GM21576 (cell line): ENCODE results near the gene LHX4.
"Not testable (repeated sequence)": the region's sequence is repeated elsewhere in the genome, so short reads cannot be mapped to it uniquely, and the experiment has no call there.

Experiments
- ATAC-seq: cut with Tn5 transposase; IDR thresholded peaks from one replicate; pipeline ENCODE4 v1.9.1; 2021; ENCODE audit warnings: mild to moderate bottlenecking, moderate library complexity; ENCODE audit not compliant: unreplicated experiment

The LHX4 gene

GRCh38 chr1:180196436-180197003 is 33.5 kb upstream of the LHX4 start:
- no peak for ATAC-seq

DNA sequence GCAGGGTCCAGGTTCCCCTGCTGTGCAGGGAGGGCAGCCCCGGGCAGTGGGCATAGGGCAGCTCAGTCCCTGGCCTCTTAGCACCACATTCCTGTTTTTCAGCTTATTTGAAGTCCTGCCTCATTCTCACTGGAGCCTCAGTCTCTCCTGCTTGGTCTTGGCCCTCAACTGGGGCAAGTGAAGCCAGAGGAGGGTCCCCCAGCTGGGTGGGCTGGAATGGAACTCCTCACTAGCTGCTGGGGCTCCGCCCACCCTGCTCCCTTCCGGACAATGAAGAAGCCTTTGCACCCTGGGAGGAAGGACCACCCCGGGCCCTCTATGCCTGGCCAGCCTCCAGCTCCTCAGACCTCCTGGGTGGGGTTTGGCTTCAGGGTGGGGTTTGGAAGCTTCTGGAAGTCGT is 32.8 kb upstream of the LHX4 start:
- ATAC-seq = no peak

- no peak for ATAC-seq
Measured at GRCh38 chr1:180198196-180198595, 31.9 kb upstream of the LHX4 start.

DNA sequence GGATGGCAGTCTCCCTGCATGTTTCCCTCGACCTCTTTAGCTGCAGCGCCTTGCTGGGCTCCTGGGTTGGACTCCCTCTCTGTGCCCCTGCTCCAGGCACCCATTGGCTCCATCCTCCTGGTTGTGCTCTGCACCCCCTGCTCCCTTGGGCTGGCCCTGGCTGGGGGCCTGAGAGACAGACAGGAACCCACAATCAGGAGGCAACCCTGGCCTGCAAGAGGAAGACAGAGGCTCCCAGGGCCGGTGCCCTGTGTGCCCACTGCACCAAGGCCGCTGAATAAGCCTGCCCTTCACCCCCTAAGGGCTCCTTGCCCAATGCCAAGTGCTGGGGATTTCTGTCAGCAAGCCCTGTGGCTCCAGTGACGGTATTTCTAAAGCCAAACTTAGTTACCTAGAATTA is 31.5 kb upstream of the LHX4 start:
- no peak for ATAC-seq

DNA sequence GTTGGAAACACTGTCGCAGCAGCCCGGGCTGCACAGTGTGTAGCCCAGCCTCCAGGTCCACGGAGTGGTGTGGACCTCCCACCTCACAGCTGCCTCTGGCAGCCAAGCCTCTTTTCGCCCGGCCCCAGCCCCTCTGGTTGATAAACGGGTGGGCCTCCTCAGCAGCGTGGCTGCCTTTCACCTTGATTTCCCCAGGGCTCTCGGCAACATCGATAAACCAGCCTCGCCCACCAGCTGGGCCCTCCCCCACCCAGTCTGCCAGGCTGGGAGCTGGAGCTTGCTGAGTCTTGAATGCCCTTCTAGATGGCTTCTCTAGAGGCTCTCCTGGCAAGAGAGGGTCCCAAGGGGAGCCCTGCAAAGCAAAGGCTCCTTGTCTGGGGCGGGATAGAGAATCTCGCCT is 31.0 kb upstream of the LHX4 start:
- no peak for ATAC-seq

DNA sequence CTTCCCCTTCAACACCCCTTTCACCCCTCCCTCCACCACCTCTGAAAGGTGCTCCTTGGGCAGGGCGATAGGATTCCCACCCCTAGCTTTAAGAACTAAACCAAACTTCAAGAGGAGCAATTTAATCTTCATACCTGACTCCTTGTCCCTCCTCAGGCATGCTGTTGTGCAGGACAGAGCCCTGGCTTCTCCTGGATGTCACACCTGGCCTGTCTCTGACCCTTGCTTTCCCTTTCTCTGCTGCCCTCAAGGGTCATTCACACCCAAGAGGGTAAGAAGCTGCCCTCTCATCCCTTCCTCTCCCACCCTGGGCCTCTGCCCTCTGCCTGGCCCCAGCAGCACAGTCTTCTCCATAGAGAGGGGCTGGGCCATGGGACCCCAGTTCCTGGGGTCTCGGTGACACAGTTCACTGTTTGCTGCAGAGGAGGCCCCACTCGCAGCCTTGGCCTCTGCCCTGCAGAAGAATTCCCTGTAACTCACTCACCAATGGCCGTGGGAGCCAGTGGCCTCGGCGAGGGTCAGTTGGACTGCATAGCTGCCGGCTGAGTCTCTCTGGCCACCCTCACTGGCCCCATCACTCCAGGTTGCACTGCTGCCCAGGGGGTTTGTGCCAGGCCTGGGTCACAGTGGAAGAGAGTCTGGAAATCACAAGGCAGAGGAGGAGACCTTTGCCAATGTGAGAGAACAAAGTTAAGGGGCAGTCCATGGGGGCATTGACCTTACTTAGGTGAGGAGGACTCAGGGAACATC is 28.4 kb upstream of the LHX4 start:
- no peak for ATAC-seq

DNA sequence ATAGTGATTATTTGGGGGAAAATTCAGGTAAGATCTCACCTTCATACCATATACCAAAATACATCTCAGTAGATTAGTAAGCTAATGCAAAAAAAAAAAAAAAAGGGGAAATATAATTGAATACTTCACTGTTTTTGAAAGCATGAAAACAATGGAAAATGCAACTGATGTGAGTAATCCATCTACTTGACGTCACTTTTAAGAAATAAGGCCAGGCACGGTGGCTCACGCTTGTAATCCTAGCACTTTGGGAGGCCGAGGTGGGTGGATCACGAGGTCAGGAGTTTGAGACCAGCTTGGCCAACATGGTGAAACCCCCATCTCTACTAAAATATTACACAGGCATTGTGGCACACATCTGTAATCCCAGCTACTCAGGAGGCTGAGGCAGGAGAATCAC is 27.5 kb upstream of the LHX4 start:
- ATAC-seq = not testable (repeated sequence)

DNA sequence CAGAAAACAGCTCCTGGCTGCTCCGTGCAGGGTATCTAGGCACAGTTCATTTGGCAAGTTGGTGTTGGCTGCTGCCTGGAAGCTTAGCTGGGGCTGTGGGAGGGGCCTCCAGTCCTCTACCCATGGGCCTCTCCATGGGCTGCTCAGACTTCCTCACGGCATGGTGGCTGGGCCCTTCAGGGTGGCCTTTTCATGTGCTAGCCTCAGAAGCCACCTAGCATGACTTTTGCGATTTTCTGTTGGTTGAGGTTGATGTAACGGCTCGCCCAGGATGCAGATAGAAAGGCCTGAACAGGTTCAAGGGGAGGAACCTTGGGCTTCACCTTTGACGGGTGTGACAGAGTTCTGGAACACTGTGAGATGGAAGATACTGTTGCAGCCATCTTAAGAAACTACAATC is 25.8 kb upstream of the LHX4 start:
- ATAC-seq = no peak

DNA sequence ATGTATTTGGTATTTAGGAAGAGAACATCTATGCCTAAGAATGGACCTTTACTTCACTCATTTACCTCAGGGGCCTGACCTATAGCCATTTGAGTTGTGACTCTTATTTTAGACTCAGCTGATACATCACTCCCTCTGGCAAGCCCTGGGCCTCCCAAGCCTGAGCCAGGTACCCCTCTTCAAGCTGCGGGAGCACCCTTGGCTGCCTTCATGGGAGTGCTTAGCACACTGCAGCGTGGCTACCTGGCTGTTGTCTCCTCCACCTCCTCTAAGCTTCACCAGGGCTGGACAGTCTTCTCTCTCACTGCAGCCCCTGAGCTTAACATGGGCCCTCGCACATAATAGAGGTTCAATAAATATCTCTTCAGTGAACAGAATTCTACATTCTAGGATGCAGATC is 23.5 kb upstream of the LHX4 start:
- ATAC-seq = no peak

DNA sequence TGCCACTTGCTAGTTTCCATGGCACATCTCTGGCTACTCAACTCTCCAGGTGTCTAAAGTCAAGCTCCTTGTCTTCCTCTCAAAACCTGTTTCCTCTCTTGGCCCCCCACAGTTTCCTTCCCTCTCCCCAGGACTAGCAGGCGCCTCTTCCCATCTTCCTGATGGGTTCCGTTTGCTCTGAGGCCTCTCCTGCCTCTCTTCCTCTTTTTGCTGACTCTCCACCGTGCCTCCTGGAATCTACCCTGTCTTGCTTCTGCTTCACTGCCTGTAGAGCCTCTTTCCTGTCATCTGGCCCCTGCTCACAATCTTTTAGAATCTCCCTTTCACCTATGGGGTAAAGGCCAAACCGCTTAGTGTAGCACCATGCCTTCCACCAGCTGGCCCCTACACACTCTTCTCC is 21.8 kb upstream of the LHX4 start:
- ATAC-seq = no peak

DNA sequence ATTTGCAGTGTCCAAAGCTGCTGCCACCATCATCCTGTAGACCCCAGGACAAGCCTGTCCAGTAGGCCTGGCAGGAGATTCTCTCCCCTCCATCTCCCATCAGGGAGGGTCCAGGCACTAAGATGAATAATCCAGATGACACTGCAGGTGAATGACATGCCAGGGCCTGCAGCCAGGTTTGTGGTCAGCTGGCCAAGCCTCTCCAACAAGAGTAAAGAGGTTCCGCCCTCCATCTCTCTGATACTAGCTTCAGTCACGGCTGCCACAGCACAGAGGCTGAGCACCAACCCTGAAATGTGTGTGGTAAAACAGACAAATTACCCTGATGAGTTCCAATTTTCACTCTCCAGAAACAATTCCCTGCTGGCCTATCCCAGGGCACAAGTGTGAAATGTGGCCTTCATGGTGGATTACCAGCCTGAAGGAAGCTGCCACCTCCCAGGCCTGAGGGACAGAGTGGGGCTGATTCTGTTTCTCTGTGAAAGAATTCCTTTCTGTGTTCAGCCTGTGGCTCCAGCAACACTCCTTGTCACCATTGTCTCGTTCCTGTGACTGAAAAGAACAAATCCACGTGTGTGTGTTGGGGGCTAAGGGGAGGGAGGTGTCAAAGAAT is 19.9 kb upstream of the LHX4 start:
- no peak for ATAC-seq

DNA sequence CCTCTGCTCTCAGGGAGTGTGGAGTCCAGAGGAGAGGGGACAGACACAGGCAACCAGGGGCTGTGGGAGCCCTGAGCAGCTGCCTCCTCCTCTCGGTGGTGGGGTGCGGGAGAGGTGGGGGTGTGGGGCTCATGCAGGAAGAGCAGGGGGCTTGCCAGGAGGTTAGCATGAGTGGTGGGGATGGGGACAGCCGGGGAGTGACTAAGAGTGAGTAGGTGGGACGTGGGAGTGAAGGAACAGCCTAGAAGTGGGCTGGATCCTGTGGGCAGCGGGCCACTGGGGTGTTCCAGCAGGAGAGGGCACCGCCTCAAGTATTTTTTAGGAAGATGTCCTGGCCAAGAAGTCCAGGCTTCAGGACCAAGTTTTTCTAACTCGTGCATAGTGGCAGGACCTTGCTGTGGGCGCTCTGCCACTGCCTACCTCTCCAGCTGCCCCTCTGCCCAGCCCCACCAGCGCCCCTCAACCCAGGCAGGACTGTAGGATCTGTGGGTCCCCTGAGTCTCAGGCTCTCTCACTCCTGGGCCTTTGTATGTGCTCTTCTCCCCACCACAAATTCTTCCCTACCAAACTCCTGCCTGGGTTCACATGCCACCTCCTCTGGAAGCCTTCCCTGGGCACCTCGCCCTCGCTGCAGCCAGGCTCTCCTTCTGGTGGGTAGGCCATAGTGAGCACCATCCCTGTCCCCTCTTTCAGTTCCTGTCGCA is 18.8 kb upstream of the LHX4 start:
- no peak for ATAC-seq

DNA sequence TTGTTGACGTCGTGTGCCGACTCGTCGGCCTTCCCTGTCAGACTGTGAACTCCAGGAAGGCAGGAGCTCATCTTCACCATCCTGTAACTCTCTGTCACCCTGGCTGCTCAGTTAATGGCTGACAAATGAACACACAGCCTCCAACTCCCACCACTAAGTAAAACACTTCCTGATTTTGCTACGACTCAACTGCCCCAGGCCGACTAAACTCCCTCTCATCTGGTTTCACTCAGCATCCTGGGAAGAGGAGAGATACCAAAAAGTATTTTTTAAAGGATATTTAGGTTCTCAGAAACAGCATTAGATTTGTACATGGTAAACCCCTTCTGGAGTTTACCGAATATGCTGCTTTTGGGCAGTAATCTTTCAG is 18.2 kb upstream of the LHX4 start:
- no peak for ATAC-seq

DNA sequence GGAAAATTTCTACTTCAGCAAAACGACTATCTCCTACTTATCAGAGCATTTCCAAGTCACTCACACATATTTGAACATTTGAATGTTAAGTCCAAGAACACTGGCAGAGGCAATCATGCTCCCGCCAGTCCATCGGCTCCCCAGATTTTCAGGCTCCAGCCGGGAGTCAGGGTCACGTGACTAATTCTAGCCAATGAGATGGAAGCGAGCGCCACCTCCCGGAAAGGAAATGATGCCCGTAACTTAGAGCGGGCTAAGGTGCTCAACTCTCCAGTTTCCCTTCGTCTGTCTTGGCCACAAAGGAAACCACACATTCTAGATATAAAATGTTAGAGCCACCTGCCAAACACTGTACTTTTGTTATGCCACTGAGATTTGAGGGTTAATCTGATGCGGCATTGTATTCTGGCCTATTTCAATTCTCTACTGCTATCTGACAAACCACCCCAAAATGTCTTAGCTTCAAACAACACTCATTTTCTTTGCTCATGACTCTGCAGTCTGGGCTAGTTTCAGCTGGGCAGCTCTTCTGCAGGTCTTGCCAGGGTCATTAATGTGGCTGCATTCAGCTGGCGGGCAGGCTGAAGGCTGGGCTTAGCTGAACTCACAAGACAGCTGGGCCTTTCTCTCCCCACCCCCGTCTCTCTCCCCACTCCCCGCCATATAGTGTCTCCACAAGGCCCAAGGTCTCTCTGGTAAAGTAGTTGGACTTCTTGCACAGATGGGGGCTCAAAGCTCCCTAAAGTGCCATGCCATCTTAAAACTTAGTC is 16.5 kb upstream of the LHX4 start:
- ATAC-seq = no peak

DNA sequence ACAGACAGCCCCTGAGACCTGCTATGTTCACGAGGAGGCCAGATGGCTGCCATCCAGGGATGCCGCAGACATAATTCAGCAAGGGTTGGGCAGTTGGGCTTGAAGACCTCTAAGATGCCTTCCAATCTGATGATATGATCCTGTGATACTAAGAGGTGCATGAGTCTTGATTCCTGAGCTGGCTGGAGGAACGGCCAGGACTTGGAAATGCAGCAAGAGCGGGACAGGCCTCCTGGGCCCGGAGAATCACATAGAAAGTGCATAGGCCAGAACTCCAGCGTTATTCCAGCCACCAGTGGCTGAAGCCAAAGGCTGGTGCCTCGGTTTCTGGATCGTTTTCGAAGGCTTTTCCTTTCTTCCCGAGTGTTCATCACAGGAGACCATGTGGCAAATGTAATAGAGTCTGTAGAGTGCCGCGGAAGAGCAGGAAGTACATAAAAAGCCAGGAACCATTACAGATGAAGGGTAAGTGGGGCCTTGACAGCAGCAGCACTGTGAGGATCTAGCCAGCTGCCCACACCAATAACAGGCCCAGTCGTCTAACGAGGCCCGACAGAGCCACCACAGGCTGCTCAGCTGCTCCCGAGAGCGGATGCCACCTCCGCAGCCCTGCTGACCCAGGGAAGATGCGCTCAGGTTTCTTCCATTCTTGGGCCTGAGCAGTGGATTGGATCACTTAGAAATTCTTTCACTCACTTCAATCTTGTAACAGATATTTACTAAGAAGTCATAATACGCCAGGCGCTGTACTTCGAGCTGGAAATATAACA is 14.0 kb upstream of the LHX4 start:
- ATAC-seq = no peak

GRCh38 chr1:180217006-180217405 is 13.1 kb upstream of the LHX4 start:
- no peak for ATAC-seq

GRCh38 chr1:180218806-180219765 is 11.0 kb upstream of the LHX4 start:
- no peak for ATAC-seq

- no peak for ATAC-seq
Measured at GRCh38 chr1:180219776-180220175, 10.3 kb upstream of the LHX4 start.

DNA sequence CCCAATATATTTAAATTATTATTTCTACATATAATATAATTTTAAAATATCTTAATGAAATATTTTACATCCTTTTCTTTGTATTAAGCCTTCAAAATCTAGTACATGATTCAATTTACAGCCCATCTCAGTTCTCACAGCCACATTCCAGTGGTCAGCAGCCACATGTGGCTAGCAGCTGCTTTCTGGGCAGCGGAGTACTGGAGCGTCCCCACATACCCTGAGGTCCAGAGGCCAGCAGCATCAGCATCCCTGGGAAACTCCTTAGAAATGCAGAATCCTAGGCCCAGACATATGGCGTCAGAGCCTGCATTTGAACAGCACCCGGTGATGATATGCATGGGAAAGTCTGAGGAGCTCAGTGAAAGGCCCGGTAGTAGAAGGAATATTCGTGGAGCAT is 8.6 kb upstream of the LHX4 start:
- no peak for ATAC-seq
